Activated naive CD4-positive, alpha-beta T cell treated with anti-CD3 and anti-CD28 coated beads, Interleukin-2, amount 10 ng/mL, durations not matched to agents 7 days and 5 days (primary cell): ENCODE data around the gene MAMLD1.

ENCODE experiments used
- CTCF ChIA-PET: fragments of 350-600 bp; sonication (Branson Sonifier 250); formaldehyde crosslinking; loops from one replicate; lab custom pipeline; 2021; ENCODE audit warnings: antibody characterized with exemption; lab: Charles Lee
- DNase-seq: peaks from one replicate; pipeline ENCODE4 v3.0.0-alpha.2; 2020
- H3K27ac Mint-ChIP-seq: one replicate; pipeline ENCODE4 v1.8.0; 2021; ENCODE audit warnings: mild to moderate bottlenecking, moderate library complexity, mixed read lengths
- H3K27me3 Mint-ChIP-seq: one replicate; pipeline ENCODE4 v1.8.0; 2021; ENCODE audit warnings: mild to moderate bottlenecking, mixed read lengths
- H3K36me3 Mint-ChIP-seq: one replicate; pipeline ENCODE4 v1.8.0; 2021; ENCODE audit warnings: mixed read lengths
- H3K4me1 Mint-ChIP-seq: one replicate; pipeline ENCODE4 v1.8.0; 2021; ENCODE audit warnings: mixed read lengths
- H3K4me3 Mint-ChIP-seq: one replicate; pipeline ENCODE4 v1.8.0; 2021; ENCODE audit warnings: mild to moderate bottlenecking, moderate library complexity, mixed read lengths
- H3K9me3 Mint-ChIP-seq: one replicate; pipeline ENCODE4 v1.8.0; 2021; ENCODE audit warnings: mixed read lengths

MAMLD1 gene

DNA sequence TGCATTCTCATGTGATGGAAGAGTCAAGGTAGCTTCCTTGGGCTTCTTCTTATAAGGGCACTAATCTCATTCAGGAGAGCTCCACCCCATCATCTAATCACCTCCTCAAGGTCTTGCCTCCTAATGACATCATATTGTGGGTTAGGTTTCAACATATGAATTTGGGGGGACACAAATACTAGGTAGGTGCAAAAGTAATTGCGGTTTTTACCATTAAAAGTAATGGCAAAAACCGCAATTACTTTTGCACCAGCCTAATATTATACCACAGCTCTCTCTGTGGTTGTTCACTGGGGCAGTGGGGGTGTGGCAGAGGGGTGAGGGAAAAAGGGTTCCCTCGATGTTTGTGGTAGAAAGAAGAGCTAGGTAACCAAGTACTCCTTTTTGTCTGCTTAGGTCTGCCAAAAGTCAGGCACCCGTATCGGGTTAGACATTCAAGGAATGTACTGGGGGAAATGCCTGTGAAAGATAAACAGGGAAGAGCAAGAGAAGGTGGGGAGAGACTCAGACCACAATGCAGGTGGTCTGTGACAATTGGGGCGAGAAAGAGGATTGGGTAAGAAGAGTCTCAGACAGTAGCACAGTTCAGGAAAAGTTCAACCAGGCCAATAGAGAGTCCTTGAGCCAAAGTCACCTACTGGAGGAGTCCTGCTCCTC lies 126.4 kb downstream of the MAMLD1 start:
- H3K4me3 Mint-ChIP-seq = no peak overlapping the region
- no peaks in the 10 kb centered on the region for H3K36me3 Mint-ChIP-seq
- DNase-seq = no peak
- peaks cover 13% of the 10 kb centered on the region for H3K4me1 Mint-ChIP-seq
- CTCF ChIA-PET = interaction anchor here (9.5 kb wide), 1 partner anchor 40 kb away, joined by 96 read pairs; no protein-coding TSS in a partner anchor
- no peaks in the 10 kb centered on the region for H3K9me3 Mint-ChIP-seq
- peaks cover 6% of the 10 kb centered on the region for H3K27me3 Mint-ChIP-seq
- no peak overlapping the region for H3K27ac Mint-ChIP-seq

GRCh38 chrX:150495496-150495895 lies 132.4 kb downstream of the MAMLD1 start:
- no peaks in the 10 kb centered on the region for H3K9me3 Mint-ChIP-seq
- no peak overlapping the region for H3K4me3 Mint-ChIP-seq
- H3K27me3 Mint-ChIP-seq = peaks cover 20% of the 10 kb centered on the region
- no peak for DNase-seq
- no peak overlapping the region for H3K27ac Mint-ChIP-seq
- no peaks in the 10 kb centered on the region for H3K36me3 Mint-ChIP-seq
- CTCF ChIA-PET = interaction anchor here (1.3 kb wide), 1 partner anchor 10 kb away, joined by 4 read pairs; no protein-coding TSS in a partner anchor
- H3K4me1 Mint-ChIP-seq = no peaks in the 10 kb centered on the region

- CTCF ChIA-PET = no interaction called here
- Mint-ChIP-seq H3K4me3 (no peak overlapping the region), H3K4me1 (no peaks in the 10 kb centered on the region), H3K9me3 (no peaks in the 10 kb centered on the region), H3K27me3 (peaks cover 14% of the 10 kb centered on the region), H3K36me3 (no peaks in the 10 kb centered on the region), H3K27ac (no peak overlapping the region)
- DNase-seq = no peak
Observed at GRCh38 chrX:150499240-150499639, 136.1 kb downstream of the MAMLD1 start.

DNA sequence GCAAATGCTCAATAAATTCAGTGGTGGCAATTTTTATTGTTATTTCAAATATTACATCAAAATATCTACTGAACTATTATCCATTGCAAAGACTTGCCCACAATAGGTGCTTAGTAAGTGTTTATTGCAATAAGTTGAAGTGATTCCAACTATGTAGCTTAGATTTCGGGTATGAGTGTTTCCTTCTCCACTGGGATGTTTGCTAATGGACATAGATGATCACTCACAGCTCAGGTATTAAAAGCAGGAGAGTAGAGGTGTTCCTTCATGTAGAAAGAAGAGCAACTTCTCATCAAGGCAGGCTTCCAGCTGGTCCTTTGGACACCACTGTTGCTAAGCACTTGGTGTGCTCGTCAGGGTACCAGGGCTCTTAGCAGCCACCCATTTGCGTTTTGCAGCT lies 139.0 kb downstream of the MAMLD1 start:
- no peak overlapping the region for H3K27ac Mint-ChIP-seq
- no peaks in the 10 kb centered on the region for H3K36me3 Mint-ChIP-seq
- H3K9me3 Mint-ChIP-seq = no peaks in the 10 kb centered on the region
- no peak overlapping the region for H3K4me3 Mint-ChIP-seq
- no peak for DNase-seq
- no peaks in the 10 kb centered on the region for H3K4me1 Mint-ChIP-seq
- H3K27me3 Mint-ChIP-seq = peaks cover 4% of the 10 kb centered on the region
- CTCF ChIA-PET = interaction anchor here (1.0 to 1.2 kb wide), 2 partner anchors 17 to 19 kb away, joined by 3 to 4 read pairs; no protein-coding TSS in a partner anchor

- DNase-seq = no peak
- H3K9me3 Mint-ChIP-seq = no peaks in the 10 kb centered on the region
- CTCF ChIA-PET = interaction anchor here (1.0 kb wide), 1 partner anchor 18 kb away, joined by 3 read pairs; no protein-coding TSS in a partner anchor
- H3K4me1 Mint-ChIP-seq = no peaks in the 10 kb centered on the region
- peaks cover 4% of the 10 kb centered on the region for H3K27me3 Mint-ChIP-seq
- no peaks in the 10 kb centered on the region for H3K36me3 Mint-ChIP-seq
- no peak overlapping the region for H3K27ac Mint-ChIP-seq
- no peak overlapping the region for H3K4me3 Mint-ChIP-seq
Observed at GRCh38 chrX:150502979-150503897, 140.1 kb downstream of the MAMLD1 start.

DNA sequence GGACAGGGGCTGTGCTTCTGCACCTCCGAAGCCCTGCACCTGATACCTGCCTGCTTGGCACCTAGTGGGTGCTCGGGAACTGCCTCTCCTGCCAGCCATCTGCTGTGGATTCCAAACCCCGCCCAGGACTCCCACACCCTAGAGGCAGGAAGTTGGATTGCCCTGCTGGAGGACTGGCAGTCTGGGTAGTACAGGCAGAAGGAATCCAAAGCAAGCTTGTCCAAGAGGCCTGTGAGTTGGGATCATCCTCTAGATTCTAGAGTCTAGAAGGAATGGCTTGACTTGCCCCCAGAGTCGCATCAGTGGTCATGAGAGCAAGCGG lies 140.7 kb downstream of the MAMLD1 start:
- DNase-seq = no peak
- Mint-ChIP-seq H3K27ac (no peak overlapping the region), H3K27me3 (peaks cover 4% of the 10 kb centered on the region), H3K36me3 (no peaks in the 10 kb centered on the region), H3K9me3 (no peaks in the 10 kb centered on the region), H3K4me1 (no peaks in the 10 kb centered on the region), H3K4me3 (no peak overlapping the region)
- CTCF ChIA-PET = no interaction called here

DNA sequence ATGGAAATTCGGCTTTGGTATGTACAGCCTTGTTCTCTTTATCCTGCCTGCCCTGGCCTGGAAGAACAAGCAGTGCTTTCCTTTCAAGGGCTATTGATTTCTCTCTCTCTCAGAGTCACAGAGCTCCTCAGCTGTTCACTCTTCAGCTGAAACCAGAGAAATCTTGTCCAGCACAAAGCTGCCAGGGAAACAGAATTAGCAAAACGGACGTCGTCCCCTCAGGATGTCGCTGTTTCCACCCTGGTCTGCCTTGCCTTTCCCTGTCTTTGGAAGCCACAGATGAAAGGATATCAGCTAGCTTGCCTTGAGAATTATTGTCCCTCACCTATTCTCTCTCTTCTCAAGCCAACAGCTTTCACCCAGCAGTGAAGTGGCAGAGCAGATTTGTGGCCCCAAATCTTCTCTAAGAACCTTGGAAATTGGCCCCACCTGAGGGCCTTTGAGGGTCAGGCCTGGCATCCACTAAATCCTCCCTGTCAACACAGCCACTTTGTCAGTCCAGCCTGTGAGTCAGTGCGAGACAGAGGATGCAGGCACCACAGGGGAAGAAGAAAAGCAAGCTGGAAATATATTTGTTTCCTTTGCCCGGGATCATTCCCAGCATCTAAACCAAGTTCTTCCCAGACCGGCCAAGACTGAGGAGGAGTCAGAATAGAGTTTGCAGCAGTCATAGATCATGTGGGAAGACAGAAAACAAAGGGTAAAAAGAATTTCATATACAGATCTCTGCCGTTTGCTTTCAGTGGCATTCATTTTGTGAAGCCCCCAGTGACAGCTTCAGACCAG lies 141.5 kb downstream of the MAMLD1 start:
- no peak for DNase-seq
- no peaks in the 10 kb centered on the region for H3K36me3 Mint-ChIP-seq
- H3K4me1 Mint-ChIP-seq = no peaks in the 10 kb centered on the region
- no peak overlapping the region for H3K4me3 Mint-ChIP-seq
- no peak overlapping the region for H3K27ac Mint-ChIP-seq
- CTCF ChIA-PET = no interaction called here
- H3K27me3 Mint-ChIP-seq = peaks cover 4% of the 10 kb centered on the region
- H3K9me3 Mint-ChIP-seq = no peaks in the 10 kb centered on the region

- Mint-ChIP-seq H3K4me1 (no peaks in the 10 kb centered on the region), H3K4me3 (no peak overlapping the region), H3K27ac (no peak overlapping the region), H3K9me3 (no peaks in the 10 kb centered on the region), H3K27me3 (no peaks in the 10 kb centered on the region), H3K36me3 (no peaks in the 10 kb centered on the region)
- CTCF ChIA-PET = no interaction called here
- DNase-seq = no peak
Observed at GRCh38 chrX:150506020-150506419, 142.9 kb downstream of the MAMLD1 start.

- no peaks in the 10 kb centered on the region for H3K4me1 Mint-ChIP-seq
- H3K27ac Mint-ChIP-seq = no peak overlapping the region
Observed at GRCh38 chrX:150506486-150506885, 143.4 kb downstream of the MAMLD1 start.

DNA sequence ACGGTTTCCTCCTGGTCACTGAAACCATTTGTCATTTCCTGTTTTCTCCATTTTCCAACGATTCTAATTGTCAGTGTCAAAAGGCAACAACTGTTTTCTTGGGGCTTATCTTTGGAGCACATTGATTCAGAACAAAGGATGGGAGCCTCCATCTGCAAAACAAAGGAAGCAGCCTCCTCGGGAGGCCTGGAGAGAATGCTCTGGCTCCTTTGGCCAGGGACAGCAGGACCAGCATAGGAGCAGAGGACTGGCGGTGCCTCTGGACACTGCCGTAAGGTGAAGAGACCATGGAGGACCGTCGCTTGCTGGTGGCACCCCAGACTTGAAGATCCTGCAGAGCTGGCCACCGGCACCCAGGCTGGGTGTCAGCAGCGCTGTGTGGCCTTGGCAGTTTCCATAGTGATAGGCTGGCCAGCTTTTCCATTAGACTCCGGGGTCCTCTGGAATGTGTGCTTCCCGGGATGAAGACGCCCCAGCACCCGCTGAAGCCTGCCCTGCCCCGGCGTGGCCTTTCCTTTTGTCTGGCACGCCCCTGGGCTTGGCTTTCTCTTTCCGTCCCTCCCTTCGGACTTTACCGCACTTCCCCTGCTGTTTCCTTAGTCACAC lies 144.2 kb downstream of the MAMLD1 start:
- Mint-ChIP-seq H3K27me3 (no peaks in the 10 kb centered on the region), H3K9me3 (no peaks in the 10 kb centered on the region), H3K27ac (no peak overlapping the region), H3K4me3 (no peak overlapping the region), H3K36me3 (peaks cover 1% of the 10 kb centered on the region), H3K4me1 (no peaks in the 10 kb centered on the region)
- CTCF ChIA-PET = no interaction called here
- DNase-seq = no peak

More at GRCh38 chrX:150506486-150506885, 143.4 kb downstream of the MAMLD1 start:
- H3K4me3 Mint-ChIP-seq = no peak overlapping the region
- no peak for DNase-seq
- H3K36me3 Mint-ChIP-seq = no peaks in the 10 kb centered on the region
- CTCF ChIA-PET = no interaction called here
- no peaks in the 10 kb centered on the region for H3K9me3 Mint-ChIP-seq
- H3K27me3 Mint-ChIP-seq = no peaks in the 10 kb centered on the region

GRCh38 chrX:150508018-150508417 lies 144.9 kb downstream of the MAMLD1 start:
- Mint-ChIP-seq H3K4me1 (no peaks in the 10 kb centered on the region), H3K9me3 (no peaks in the 10 kb centered on the region), H3K36me3 (peaks cover 1% of the 10 kb centered on the region), H3K4me3 (no peak overlapping the region), H3K27ac (no peak overlapping the region), H3K27me3 (no peaks in the 10 kb centered on the region)
- no peak for DNase-seq
- CTCF ChIA-PET = no interaction called here

- no peaks in the 10 kb centered on the region for H3K27me3 Mint-ChIP-seq
- DNase-seq = no peak
- no peak overlapping the region for H3K4me3 Mint-ChIP-seq
Observed at GRCh38 chrX:150508451-150509367, 145.6 kb downstream of the MAMLD1 start.

GRCh38 chrX:150509703-150510102 lies 146.6 kb downstream of the MAMLD1 start:
- Mint-ChIP-seq H3K9me3 (no peaks in the 10 kb centered on the region), H3K27me3 (no peaks in the 10 kb centered on the region), H3K27ac (no peak overlapping the region), H3K4me3 (no peak overlapping the region), H3K36me3 (peaks cover 1% of the 10 kb centered on the region), H3K4me1 (no peaks in the 10 kb centered on the region)
- CTCF ChIA-PET = no interaction called here
- no peak for DNase-seq

More at GRCh38 chrX:150508451-150509367, 145.6 kb downstream of the MAMLD1 start:
- CTCF ChIA-PET = no interaction called here
- Mint-ChIP-seq H3K4me1 (no peaks in the 10 kb centered on the region), H3K36me3 (peaks cover 1% of the 10 kb centered on the region), H3K9me3 (no peaks in the 10 kb centered on the region), H3K27ac (no peak overlapping the region)
